H1 (cell line): ENCODE measurements around the gene CEBPB. TPM values are rescaled to one million over a fixed set of nuclear protein-coding genes. Genes with fewer than 3 reads are reported as not detected.

Experiments
- CTCF ChIA-PET: fragments of 300-600 bp; sonication (Branson Sonifier 250); formaldehyde crosslinking; loops from one replicate; lab custom pipeline; 2021; ENCODE audit not compliant: partially characterized antibody; lab: Charles Lee
- POLR2A ChIA-PET: fragments of 300-600 bp; sonication (Branson Sonifier 250); formaldehyde crosslinking; loops from one replicate; lab custom pipeline; 2021; ENCODE audit warnings: inconsistent platforms; ENCODE audit not compliant: partially characterized antibody; lab: Charles Lee
- DNase-seq, 2 experiments: peaks; one replicate each; pipeline versions ENCODE4 v3.0.0 to v3.0.0-alpha.2; 2010 to 2022; ENCODE audit warnings: low spot score in 2 of 2, low read depth in 1 of 2, mixed read lengths in 1 of 2
- FAIRE-seq: peaks from 2 replicates; lab custom pipeline; 2011; peaks lifted over from hg19 to GRCh38; lab: Jason Lieb, UNC
- H2AFZ ChIP-seq: 2 replicates; pipeline ENCODE4 v1.8.1; 2012; ENCODE audit warnings: low read length, inconsistent platforms
- H2AK5ac ChIP-seq: 2 replicates; pipeline ENCODE4 v1.6.1; 2013; ENCODE audit warnings: low read depth, low read length
- H2BK120ac ChIP-seq: replicated peaks from 2 replicates; pipeline ENCODE3; 2013; ENCODE audit warnings: low read depth, low read length, inconsistent platforms
- H2BK12ac ChIP-seq: 2 replicates; pipeline ENCODE4 v1.6.1; 2013; ENCODE audit warnings: low read depth, low read length
- H2BK15ac ChIP-seq: 2 replicates; pipeline ENCODE4 v1.6.1; 2013; ENCODE audit warnings: low read length
- H2BK20ac ChIP-seq: 2 replicates; pipeline ENCODE4 v1.6.1; 2013; ENCODE audit warnings: low read length
- H2BK5ac ChIP-seq: 2 replicates; pipeline ENCODE4 v1.6.1; 2013; ENCODE audit warnings: low read depth, low read length
- H3K14ac ChIP-seq: 2 replicates; pipeline ENCODE4 v1.6.1; 2013; ENCODE audit warnings: inconsistent platforms; ENCODE audit not compliant: insufficient read length
- H3K18ac ChIP-seq: 2 replicates; pipeline ENCODE4 v1.6.1; 2013; ENCODE audit warnings: low read length; ENCODE audit errors: extremely low read depth
- H3K23ac ChIP-seq: 2 replicates; pipeline ENCODE4 v1.6.1; 2013; ENCODE audit warnings: inconsistent platforms; ENCODE audit not compliant: insufficient read length
- H3K23me2 ChIP-seq: 2 replicates; pipeline ENCODE4 v1.6.1; 2013; ENCODE audit warnings: low read depth, low read length
- H3K27ac ChIP-seq: 2 replicates; pipeline ENCODE4 v1.6.1; 2011; ENCODE audit warnings: low read depth, low read length, inconsistent platforms
- H3K27me3 ChIP-seq, 4 experiments: replicated peaks in 1 of 4; 1 replicate in 1 of 4; 2 replicates in 3 of 4; pipeline versions ENCODE4 v1.6.1 to v1.8.1; 2011 to 2013; ENCODE audit warnings: low read length in 3 of 4, mild to moderate bottlenecking in 3 of 4, inconsistent platforms in 2 of 4, mixed read lengths in 2 of 4, moderate library complexity in 1 of 4; ENCODE audit not compliant: control insufficient read depth in 3 of 4, insufficient read depth in 3 of 4; ENCODE audit errors: extremely low read depth in 1 of 4
- H3K36me3 ChIP-seq, 4 experiments: 2 replicates each; pipeline versions ENCODE4 v1.6.1 to v1.8.1; 2011 to 2013; ENCODE audit warnings: mild to moderate bottlenecking in 4 of 4, low read length in 3 of 4, moderate library complexity in 2 of 4, control low read depth in 1 of 4, inconsistent platforms in 1 of 4; ENCODE audit not compliant: insufficient read depth in 4 of 4, control insufficient read depth in 2 of 4
- H3K4ac ChIP-seq: replicated peaks from 2 replicates; pipeline ENCODE3; 2013; ENCODE audit warnings: low read length, low read depth, mixed read lengths, inconsistent platforms; ENCODE audit not compliant: insufficient read length
- H3K4me1 ChIP-seq, 4 experiments: replicated peaks in 1 of 4; 1 replicate in 1 of 4; 2 replicates in 3 of 4; pipeline versions ENCODE4 v1.6.1 to v1.8.1; 2011 to 2013; ENCODE audit warnings: low read length in 3 of 4, inconsistent platforms in 2 of 4, mixed read lengths in 1 of 4; ENCODE audit not compliant: insufficient read depth in 4 of 4, control insufficient read depth in 3 of 4
- H3K4me2 ChIP-seq, 2 experiments: 2 replicates each; pipeline versions ENCODE4 v1.6.1 to v1.8.1; 2011 to 2013; ENCODE audit warnings: low read depth in 2 of 2, low read length in 2 of 2, control low read depth in 1 of 2, inconsistent platforms in 1 of 2, mild to moderate bottlenecking in 1 of 2; ENCODE audit not compliant: insufficient read depth in 1 of 2
- H3K4me3 ChIP-seq, 4 experiments: fragments of 200-600, 300-600 bp in 1 of 4; sonication (generic), shearing (Covaris generic), sonication (Bioruptor Twin) in 1 of 4; 2 replicates each; pipeline versions ENCODE4 v1.5.1 to v1.8.1; 2011 to 2016; ENCODE audit warnings: low read length in 4 of 4, low read depth in 3 of 4, control low read depth in 2 of 4, inconsistent platforms in 2 of 4, mild to moderate bottlenecking in 2 of 4, mixed read lengths in 1 of 4, moderate library complexity in 1 of 4; ENCODE audit not compliant: insufficient read depth in 2 of 4; ENCODE audit errors: extremely low read depth in 1 of 4
- H3K56ac ChIP-seq: replicated peaks from 2 replicates; pipeline ENCODE3; 2013; ENCODE audit warnings: low read depth, mild to moderate bottlenecking, mixed read lengths, low read length, inconsistent platforms; ENCODE audit not compliant: insufficient read length
- H3K79me1 ChIP-seq: 2 replicates; pipeline ENCODE4 v1.6.1; 2013; ENCODE audit warnings: low read depth, low read length, control low read depth
- H3K79me2 ChIP-seq, 2 experiments: 2 replicates each; pipeline versions ENCODE4 v1.6.1 to v1.8.1; 2012 to 2013; ENCODE audit warnings: low read length in 2 of 2, mild to moderate bottlenecking in 2 of 2, inconsistent platforms in 1 of 2; ENCODE audit not compliant: insufficient read depth in 2 of 2, control insufficient read depth in 1 of 2
- H3K9ac ChIP-seq, 4 experiments: replicated peaks in 1 of 4; 1 replicate in 1 of 4; 2 replicates in 3 of 4; pipeline versions ENCODE4 v1.6.1 to v1.8.1; 2011 to 2013; ENCODE audit warnings: low read depth in 3 of 4, low read length in 3 of 4, control low read depth in 2 of 4, mild to moderate bottlenecking in 2 of 4, moderate library complexity in 2 of 4, inconsistent platforms in 1 of 4; ENCODE audit errors: extremely low read depth in 1 of 4
- H3K9me3 ChIP-seq, 2 experiments: 2 replicates each; pipeline versions ENCODE4 v1.6.1 to v1.8.1; 2012 to 2013; ENCODE audit warnings: mild to moderate bottlenecking in 2 of 2, moderate library complexity in 2 of 2, control low read depth in 1 of 2, inconsistent platforms in 1 of 2, low read depth in 1 of 2, low read length in 1 of 2, mixed read lengths in 1 of 2; ENCODE audit not compliant: insufficient read depth in 2 of 2
- H4K20me1 ChIP-seq, 2 experiments: replicated peaks in 1 of 2; 2 replicates each; pipeline versions ENCODE3 to v1.8.1; 2011 to 2013; ENCODE audit warnings: inconsistent platforms in 2 of 2, low read length in 2 of 2, mild to moderate bottlenecking in 1 of 2; ENCODE audit not compliant: insufficient read depth in 2 of 2, control insufficient read depth in 1 of 2
- H4K5ac ChIP-seq: 2 replicates; pipeline ENCODE4 v1.6.1; 2013; ENCODE audit warnings: low read length, low read depth, mixed read lengths, inconsistent platforms; ENCODE audit not compliant: insufficient read length
- H4K8ac ChIP-seq: 2 replicates; pipeline ENCODE4 v1.8.0; 2013; ENCODE audit warnings: mild to moderate bottlenecking, moderate library complexity, low read length, inconsistent platforms; ENCODE audit not compliant: insufficient read depth; ENCODE audit errors: extremely low read depth
- H4K91ac ChIP-seq: replicated peaks from 2 replicates; pipeline ENCODE3; 2013; ENCODE audit warnings: low read length, mixed read lengths, inconsistent platforms; ENCODE audit not compliant: insufficient read length
- EZH2 ChIP-seq: fragments of 200-600 bp; sonication (generic); IDR thresholded peaks from 2 replicates; pipeline ENCODE4 v1.7.1; 2012; ENCODE audit warnings: low read depth, mild to moderate bottlenecking, moderate library complexity, low read length, inconsistent platforms; ENCODE audit not compliant: severe bottlenecking
- MAFK ChIP-seq: IDR thresholded peaks from 2 replicates; pipeline ENCODE4 v1.6.1; 2012; ENCODE audit warnings: low read depth, mild to moderate bottlenecking, improper control_type of control experiment, low read length
- TBP ChIP-seq: IDR thresholded peaks from 2 replicates; pipeline ENCODE4 v1.6.1; 2011; ENCODE audit warnings: low read depth, low read length, improper control_type of control experiment
- WGBS, 2 experiments: shearing (Covaris generic) in 1 of 2; methylation state at CpG; one replicate each; pipeline versions ENCODE4 v1.1.6 to v1.1.7; 2013 to 2015; ENCODE audit warnings: low lambda C conversion rate in 2 of 2, mixed read lengths in 2 of 2, inconsistent platforms in 1 of 2, low coverage in 1 of 2, missing lambda C conversion rate in 1 of 2; ENCODE audit not compliant: insufficient replicate concordance in 2 of 2, insufficient coverage in 1 of 2, insufficient read length in 1 of 2; ENCODE audit errors: extremely low coverage in 1 of 2, missing lambda C conversion rate in 1 of 2; 5-methylcytosine and 5-hydroxymethylcytosine counted together
- polyA plus RNA-seq, 7 experiments: library from polyadenylated mRNA; depleted of rRNA in 3 of 7; stranded (reverse) in 5 of 7; unstranded in 2 of 7; fragments of >200 nt in 5 of 7; fragments of 200-250 nt in 2 of 7; gene quantifications; 1 replicate in 5 of 7; 2 replicates in 1 of 7; 4 replicates in 1 of 7; pipeline versions ENCODE4 v1.2.1 to v1.2.3, GENCODE V29; 2011 to 2013; ENCODE audit warnings: missing spikeins in 2 of 7, mixed read lengths in 2 of 7
- total RNA-seq: library from RNA; stranded (reverse); fragmentation: NEBNext Ultra II Directional; extraction: Animal tissue kit (Norgen Biotek cat#: 25700); gene quantifications from 2 replicates; pipeline ENCODE4 v1.2.1, GENCODE V29; 2021

CEBPB gene
- total and polyA plus RNA-seq, 2 of the 8 experiments (the other 6 are each of a cell fraction or from before 2014, with no cell fraction given), result 7.1 to 24.1 TPM

- WGBS, 2 experiments, result 90% methylated on average over 11 of the region's 13 CpGs; no CpG with 5 or more reads in 1 of the 2 experiments
These were observed 30.3 kb downstream of the CEBPB start for GRCh38 chr20:50220894-50221365.

More at GRCh38 chr20:50220894-50221365, 30.3 kb downstream of the CEBPB start:
- Histone ChIP-seq H3K79me2 (no peaks in the 10 kb centered on the region), H4K91ac (no peak overlapping the region), H3K36me3 (no peaks in the 10 kb centered on the region), H2BK15ac (no peak overlapping the region), H3K27me3 (no peaks in the 10 kb centered on the region; a peak in 1 of 7 replicates), H3K4me3 (no peak overlapping the region), H3K4me1 (peaks cover 0 to 6% (median 0%) of the 10 kb centered on the region in 4 experiments; a peak in 1 of 7 replicates), H3K27ac (no peak overlapping the region), H3K9me3 (no peaks in the 10 kb centered on the region), H3K23ac (no peak overlapping the region), H3K56ac (no peak overlapping the region), H4K20me1 (no peaks in the 10 kb centered on the region), H3K4ac (no peak overlapping the region), H4K8ac (no peak overlapping the region), H2AK5ac (no peak overlapping the region), H3K4me2 (no peak overlapping the region), H2BK5ac (no peak overlapping the region), H3K14ac (no peak overlapping the region), H2BK20ac (no peak overlapping the region), H2BK12ac (no peak overlapping the region), H3K23me2 (no peaks in the 10 kb centered on the region), H3K9ac (no peak overlapping the region), H2BK120ac (no peak overlapping the region), H2AFZ (no peak overlapping the region), H4K5ac (no peak overlapping the region), H3K79me1 (no peaks in the 10 kb centered on the region), H3K18ac (no peak overlapping the region)
- POLR2A ChIA-PET, result interaction anchor here (0.6 kb wide), 1 partner anchor 31 kb away, joined by 4 read pairs; no protein-coding TSS in a partner anchor
- CTCF ChIA-PET, result interaction anchor here (1.6 to 1.8 kb wide), 2 partner anchors 13 kb away, joined by 4 to 6 read pairs; no protein-coding TSS in a partner anchor
- DNase-seq, result no peak
- TF ChIP-seq EZH2 (no peak), TBP (no peak), MAFK (no peak)
- FAIRE-seq, result no peak
